Karpas-422 (cell line): ENCODE measurements around the gene WDCP. TPM values are rescaled to one million over a fixed set of nuclear protein-coding genes. Genes with fewer than 3 reads are reported as not detected.

Source experiments
- DNase-seq: peaks from one replicate; pipeline ENCODE4 v3.0.0-alpha.2; 2015
- H2AFZ ChIP-seq: fragments of 200-600 bp; sonication (generic); 2 replicates; pipeline ENCODE4 v1.6.1; 2014; ENCODE audit warnings: antibody characterized with exemption, low read length, mixed read lengths
- H3K27ac ChIP-seq: fragments of 200-600 bp; sonication (generic); 2 replicates; pipeline ENCODE4 v1.5.1; 2014; ENCODE audit warnings: mild to moderate bottlenecking, low read length, moderate library complexity
- H3K27me3 ChIP-seq: fragments of 200-600 bp; sonication (generic); 2 replicates; pipeline ENCODE4 v1.6.1; 2014; ENCODE audit warnings: low read length, mixed read lengths
- H3K36me3 ChIP-seq: fragments of 200-600 bp; sonication (generic); 2 replicates; pipeline ENCODE4 v1.6.1; 2014; ENCODE audit warnings: low read length, mixed read lengths; ENCODE audit not compliant: insufficient read depth
- H3K4me1 ChIP-seq: fragments of 200-600 bp; sonication (generic); 2 replicates; pipeline ENCODE4 v1.6.1; 2014; ENCODE audit warnings: mild to moderate bottlenecking, low read length, mixed read lengths
- H3K4me2 ChIP-seq: fragments of 200-600 bp; sonication (generic); 2 replicates; pipeline ENCODE4 v1.6.1; 2014; ENCODE audit warnings: low read length, low read depth, mild to moderate bottlenecking; ENCODE audit not compliant: poor library complexity, severe bottlenecking
- H3K4me3 ChIP-seq: fragments of 200-600 bp; sonication (generic); 2 replicates; pipeline ENCODE4 v1.5.1; 2014; ENCODE audit warnings: mild to moderate bottlenecking, antibody characterized with exemption, low read length, mixed read lengths
- H3K79me2 ChIP-seq: fragments of 200-600 bp; sonication (generic); 2 replicates; pipeline ENCODE4 v1.6.1; 2014; ENCODE audit warnings: mild to moderate bottlenecking, low read length, mixed read lengths
- H3K9ac ChIP-seq: fragments of 200-600 bp; sonication (generic); 2 replicates; pipeline ENCODE4 v1.6.0; 2014; ENCODE audit warnings: low read length
- H3K9me2 ChIP-seq: fragments of 200-600 bp; sonication (generic), shearing (Covaris generic); replicated peaks from 2 replicates; pipeline ENCODE4 v1.6.0; 2014; ENCODE audit warnings: mild to moderate bottlenecking, low read length, moderate library complexity; ENCODE audit not compliant: insufficient read depth
- H3K9me3 ChIP-seq: fragments of 300-700, 200-600 bp; sonication (generic); 2 replicates; pipeline ENCODE4 v1.6.1; 2014; ENCODE audit warnings: low read length, mixed read lengths
- H4K20me1 ChIP-seq: fragments of 200-600 bp; sonication (generic); 2 replicates; pipeline ENCODE4 v1.6.1; 2014; ENCODE audit warnings: mild to moderate bottlenecking, antibody characterized with exemption, low read length, low read depth; ENCODE audit not compliant: insufficient read depth
- total RNA-seq: library from RNA; depleted of rRNA; stranded (reverse); fragments of >200 nt; shearing (Covaris generic); gene quantifications from 2 replicates; pipeline ENCODE4 v1.2.3, GENCODE V29; 2014; ENCODE audit warnings: low replicate concordance

The WDCP gene
- total RNA-seq, 1 experiment from 2014 or later, result 24.3 TPM

DNA sequence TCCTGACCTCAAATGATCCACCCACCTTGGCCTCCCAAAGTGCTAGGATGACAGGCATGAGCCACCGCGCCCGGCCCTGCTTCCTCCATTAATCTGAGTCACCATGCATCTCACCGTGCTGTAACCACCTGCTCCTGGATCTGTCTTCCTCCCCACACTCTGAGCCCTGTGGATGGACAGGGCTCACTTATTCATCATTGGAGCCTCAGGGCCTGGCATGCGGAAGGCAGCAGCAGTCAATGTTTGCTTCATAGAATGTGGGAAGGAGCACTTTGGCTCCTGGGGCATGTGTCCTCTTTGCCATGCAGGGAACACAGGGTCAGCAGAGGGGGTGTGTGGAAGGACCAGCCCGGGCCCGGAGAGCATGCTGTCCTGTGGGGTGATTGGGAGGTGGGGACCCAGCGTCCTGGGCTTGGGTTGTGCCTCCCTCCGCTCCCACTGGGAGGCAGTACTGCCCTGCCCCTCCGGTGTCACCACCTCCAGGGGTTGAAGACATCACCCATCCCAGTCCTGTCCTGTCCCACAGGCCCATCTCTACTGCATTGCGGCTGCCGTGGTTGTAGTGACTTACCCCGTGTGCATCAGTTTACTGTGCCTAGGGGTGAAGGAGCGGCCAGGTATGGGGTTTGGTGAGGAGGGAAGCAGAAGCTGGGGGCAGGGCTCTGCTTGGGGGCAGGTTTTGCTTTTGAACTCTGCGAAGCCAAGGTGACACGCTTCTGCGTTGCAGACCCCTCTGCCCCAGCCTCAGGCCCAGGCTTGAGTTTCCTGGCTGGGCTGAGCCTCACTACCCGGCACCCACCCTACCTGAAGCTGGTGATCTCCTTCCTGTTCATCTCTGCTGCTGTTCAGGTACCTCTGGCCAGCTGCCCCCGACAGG is 25.8 kb downstream of the WDCP start:
- no peaks in the 10 kb centered on the region for H4K20me1 ChIP-seq
- no peak overlapping the region for H3K27ac ChIP-seq
- H3K4me2 ChIP-seq, result no peak overlapping the region
- no peaks in the 10 kb centered on the region for H3K9me3 ChIP-seq
- H3K27me3 ChIP-seq, result no peaks in the 10 kb centered on the region
- H3K4me3 ChIP-seq, result no peak overlapping the region
- no peaks in the 10 kb centered on the region for H3K4me1 ChIP-seq
- no peak overlapping the region for H2AFZ ChIP-seq
- H3K9ac ChIP-seq, result no peak overlapping the region
- H3K79me2 ChIP-seq, result no peaks in the 10 kb centered on the region
- no peaks in the 10 kb centered on the region for H3K36me3 ChIP-seq
- DNase-seq, result peak; percentile 88
- no peaks in the 10 kb centered on the region for H3K9me2 ChIP-seq

DNA sequence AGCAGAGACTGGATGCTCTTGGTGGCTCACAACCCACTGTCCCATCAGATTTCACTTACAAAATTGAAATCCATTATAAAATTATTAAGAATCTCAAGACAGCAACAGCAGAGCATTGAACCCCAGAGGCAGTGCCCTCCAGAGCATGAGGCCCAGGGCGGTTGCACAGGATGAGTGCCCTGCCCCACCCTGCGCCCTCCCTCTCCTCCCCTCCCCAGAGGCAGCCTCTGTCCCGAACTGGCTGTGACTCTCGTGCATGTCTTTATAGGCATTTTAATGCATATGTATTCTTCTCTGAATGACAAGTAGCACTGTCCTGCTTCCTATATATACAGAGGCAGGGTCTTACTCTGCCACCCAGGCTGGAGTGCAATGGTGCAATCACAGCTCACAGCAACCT is 26.9 kb downstream of the WDCP start:
- Histone ChIP-seq H3K27ac (no peak overlapping the region), H3K9me3 (no peaks in the 10 kb centered on the region), H3K9me2 (no peaks in the 10 kb centered on the region), H3K4me2 (no peak overlapping the region), H3K4me3 (no peak overlapping the region), H3K79me2 (no peaks in the 10 kb centered on the region), H3K9ac (no peak overlapping the region), H3K27me3 (no peaks in the 10 kb centered on the region), H4K20me1 (no peaks in the 10 kb centered on the region), H3K36me3 (no peaks in the 10 kb centered on the region), H2AFZ (no peak overlapping the region), H3K4me1 (no peaks in the 10 kb centered on the region)
- no peak for DNase-seq

- H3K9me2 ChIP-seq, result no peaks in the 10 kb centered on the region
- H3K4me1 ChIP-seq, result no peaks in the 10 kb centered on the region
- H3K4me2 ChIP-seq, result no peak overlapping the region
- H4K20me1 ChIP-seq, result no peaks in the 10 kb centered on the region
- no peaks in the 10 kb centered on the region for H3K36me3 ChIP-seq
- no peaks in the 10 kb centered on the region for H3K79me2 ChIP-seq
- no peak overlapping the region for H3K4me3 ChIP-seq
- H2AFZ ChIP-seq, result no peak overlapping the region
- no peak overlapping the region for H3K9ac ChIP-seq
- no peaks in the 10 kb centered on the region for H3K9me3 ChIP-seq
- no peaks in the 10 kb centered on the region for H3K27me3 ChIP-seq
- no peak overlapping the region for H3K27ac ChIP-seq
- no peak for DNase-seq
Measured at GRCh38 chr2:24019729-24020128, 27.5 kb downstream of the WDCP start.

DNA sequence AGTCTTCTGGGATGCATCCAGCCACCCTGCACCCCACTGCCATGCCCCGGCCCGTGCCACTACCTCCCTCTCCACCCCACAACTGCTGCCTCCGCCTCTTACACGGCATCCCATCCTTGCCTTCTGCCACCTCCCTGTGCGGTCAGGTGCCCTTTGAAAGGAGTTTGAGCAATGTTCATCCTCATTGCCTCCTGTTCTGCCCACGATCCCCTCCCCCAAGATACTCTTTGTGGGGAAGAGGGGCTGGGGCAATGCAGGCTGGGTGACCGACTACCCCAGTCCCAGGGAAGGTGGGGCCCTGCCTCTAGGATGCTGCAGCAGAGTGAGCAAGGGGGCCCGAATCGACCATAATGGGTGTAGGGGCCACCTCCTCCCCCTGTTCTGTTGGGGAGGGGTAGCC is 28.9 kb downstream of the WDCP start:
- no peaks in the 10 kb centered on the region for H3K9me2 ChIP-seq
- H3K36me3 ChIP-seq, result no peaks in the 10 kb centered on the region
- H3K9me3 ChIP-seq, result no peaks in the 10 kb centered on the region
- no peak overlapping the region for H3K27ac ChIP-seq
- DNase-seq, result no peak
- no peaks in the 10 kb centered on the region for H3K27me3 ChIP-seq
- H3K4me1 ChIP-seq, result no peaks in the 10 kb centered on the region
- no peak overlapping the region for H2AFZ ChIP-seq
- no peaks in the 10 kb centered on the region for H4K20me1 ChIP-seq
- no peak overlapping the region for H3K4me3 ChIP-seq
- no peaks in the 10 kb centered on the region for H3K79me2 ChIP-seq
- no peak overlapping the region for H3K4me2 ChIP-seq
- H3K9ac ChIP-seq, result no peak overlapping the region

- no peak overlapping the region for H2AFZ ChIP-seq
- H3K4me2 ChIP-seq, result no peak overlapping the region
- H3K4me3 ChIP-seq, result no peak overlapping the region
- no peaks in the 10 kb centered on the region for H3K36me3 ChIP-seq
- H3K27ac ChIP-seq, result no peak overlapping the region
- no peaks in the 10 kb centered on the region for H3K9me3 ChIP-seq
- H3K9me2 ChIP-seq, result no peaks in the 10 kb centered on the region
- H3K4me1 ChIP-seq, result no peaks in the 10 kb centered on the region
- no peak overlapping the region for H3K9ac ChIP-seq
- no peak for DNase-seq
- no peaks in the 10 kb centered on the region for H4K20me1 ChIP-seq
- H3K27me3 ChIP-seq, result no peaks in the 10 kb centered on the region
- H3K79me2 ChIP-seq, result no peaks in the 10 kb centered on the region
Measured at GRCh38 chr2:24017711-24018110, 29.5 kb downstream of the WDCP start.

DNA sequence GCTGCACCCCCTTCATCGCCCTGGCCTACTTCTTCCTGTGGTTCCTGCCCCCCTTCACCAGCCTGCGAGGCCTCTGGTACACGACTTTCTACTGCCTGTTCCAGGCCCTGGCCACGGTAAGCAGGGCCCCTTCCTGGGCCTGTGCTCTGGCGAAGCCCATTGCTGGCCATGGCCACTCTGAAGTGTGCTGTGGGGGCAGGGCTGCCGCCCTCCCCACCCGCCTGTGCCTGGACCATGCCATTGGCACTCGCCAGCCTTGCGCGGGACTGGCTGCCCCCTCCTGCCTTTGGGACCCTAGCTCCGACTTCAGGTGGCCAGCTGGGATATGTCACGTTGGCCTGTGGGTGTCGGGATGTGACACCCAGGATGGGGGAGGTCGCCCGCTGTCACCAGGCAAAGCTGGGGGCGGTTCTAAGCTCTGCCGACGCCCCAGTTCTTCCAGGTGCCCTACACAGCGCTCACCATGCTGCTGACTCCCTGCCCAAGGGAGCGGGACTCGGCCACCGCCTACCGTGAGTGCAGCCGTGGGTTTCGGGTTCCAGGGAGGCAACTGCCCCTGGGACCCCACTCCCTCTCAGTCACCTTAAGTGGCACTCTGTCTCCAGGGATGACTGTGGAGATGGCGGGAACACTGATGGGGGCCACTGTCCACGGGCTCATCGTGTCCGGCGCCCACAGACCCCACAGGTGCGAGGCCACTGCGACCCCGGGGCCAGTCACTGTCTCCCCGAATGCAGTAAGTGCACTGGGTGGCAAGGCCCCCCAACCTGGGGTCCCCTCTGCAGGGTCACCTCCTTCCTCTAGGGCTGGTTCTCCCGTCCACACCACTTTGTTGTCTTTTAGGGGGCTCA is 30.1 kb downstream of the WDCP start:
- Histone ChIP-seq H3K27me3 (no peaks in the 10 kb centered on the region), H3K4me2 (no peak overlapping the region), H4K20me1 (no peaks in the 10 kb centered on the region), H3K9ac (no peak overlapping the region), H3K79me2 (no peaks in the 10 kb centered on the region), H3K4me1 (no peaks in the 10 kb centered on the region), H3K27ac (no peak overlapping the region), H2AFZ (no peak overlapping the region), H3K36me3 (no peaks in the 10 kb centered on the region), H3K9me2 (no peaks in the 10 kb centered on the region), H3K9me3 (no peaks in the 10 kb centered on the region), H3K4me3 (no peak overlapping the region)
- DNase-seq, result no peak

DNA sequence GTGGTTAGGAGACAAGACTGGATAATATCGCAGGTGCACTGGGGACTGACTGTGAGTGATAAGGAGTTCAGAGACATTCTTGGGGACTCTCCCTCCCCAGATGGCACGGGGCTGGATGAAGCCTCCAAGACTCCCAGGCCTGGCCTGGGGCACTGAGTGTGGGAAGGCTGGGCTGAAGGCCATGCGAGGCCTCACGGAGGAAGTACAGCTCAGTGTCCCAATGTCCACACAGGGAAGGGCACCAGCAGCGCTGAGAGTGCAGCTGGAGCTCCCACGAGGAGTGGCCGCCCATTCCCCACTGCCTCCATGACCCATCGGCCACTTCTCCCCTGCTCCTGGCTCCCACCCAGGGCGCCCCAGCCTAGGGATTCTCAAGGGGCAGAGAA is 30.8 kb downstream of the WDCP start:
- H2AFZ ChIP-seq, result no peak overlapping the region
- H3K9me2 ChIP-seq, result no peaks in the 10 kb centered on the region
- no peaks in the 10 kb centered on the region for H4K20me1 ChIP-seq
- H3K27ac ChIP-seq, result no peak overlapping the region
- no peaks in the 10 kb centered on the region for H3K9me3 ChIP-seq
- no peaks in the 10 kb centered on the region for H3K79me2 ChIP-seq
- H3K4me2 ChIP-seq, result no peak overlapping the region
- no peaks in the 10 kb centered on the region for H3K4me1 ChIP-seq
- no peaks in the 10 kb centered on the region for H3K36me3 ChIP-seq
- H3K27me3 ChIP-seq, result no peaks in the 10 kb centered on the region
- no peak for DNase-seq
- no peak overlapping the region for H3K4me3 ChIP-seq
- no peak overlapping the region for H3K9ac ChIP-seq

DNA sequence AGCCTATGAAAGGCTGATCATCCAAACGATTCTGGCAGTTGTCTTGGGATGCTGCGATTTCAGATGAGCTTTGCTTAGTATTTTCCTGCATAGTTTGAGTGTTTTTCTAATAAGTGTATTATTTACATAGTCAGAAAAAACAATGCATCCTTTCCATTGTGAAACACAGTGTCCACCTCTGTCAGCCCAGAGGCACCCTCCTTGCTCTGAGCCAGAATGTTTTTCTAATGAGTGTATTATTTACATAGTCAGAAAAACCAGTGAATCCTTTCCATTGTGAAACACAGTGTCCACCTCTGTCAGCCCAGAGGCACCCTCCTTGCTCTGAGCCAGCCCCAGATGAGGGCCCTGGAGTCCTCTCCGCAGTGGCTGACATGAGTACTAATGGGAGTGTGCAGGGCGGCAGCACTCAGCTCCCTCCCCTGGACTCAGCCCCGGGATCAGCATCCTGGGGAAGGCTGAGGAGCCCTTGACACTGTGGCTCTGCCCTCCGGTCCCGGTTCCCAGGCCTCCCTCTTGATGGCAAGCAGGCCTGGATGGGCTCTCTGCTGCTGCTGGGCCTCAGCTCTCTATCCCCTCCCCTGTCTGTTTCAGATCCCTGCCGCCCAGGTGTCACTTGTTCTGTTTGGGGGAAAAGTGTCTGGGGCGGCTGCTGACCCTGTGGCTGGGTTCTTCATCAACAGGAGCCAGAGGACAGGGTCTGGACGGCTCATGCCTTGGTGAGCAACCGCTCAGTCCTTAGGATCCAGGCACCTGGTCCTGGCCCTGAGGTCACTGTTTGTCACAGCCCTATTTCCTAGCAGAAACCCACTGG is 31.4 kb downstream of the WDCP start:
- H3K9me2 ChIP-seq, result no peaks in the 10 kb centered on the region
- no peak overlapping the region for H2AFZ ChIP-seq
- H3K4me3 ChIP-seq, result no peak overlapping the region
- no peaks in the 10 kb centered on the region for H3K36me3 ChIP-seq
- no peaks in the 10 kb centered on the region for H3K4me1 ChIP-seq
- H3K79me2 ChIP-seq, result no peaks in the 10 kb centered on the region
- H3K9me3 ChIP-seq, result no peaks in the 10 kb centered on the region
- H3K27me3 ChIP-seq, result no peaks in the 10 kb centered on the region
- H3K9ac ChIP-seq, result no peak overlapping the region
- H4K20me1 ChIP-seq, result no peaks in the 10 kb centered on the region
- no peak overlapping the region for H3K27ac ChIP-seq
- no peak for DNase-seq
- no peak overlapping the region for H3K4me2 ChIP-seq
